NCI-H748 (cell line): ENCODE data around the gene ESR1.
"Not testable (repeated sequence)": the region's sequence is repeated elsewhere in the genome, so short reads cannot be mapped to it uniquely, and the experiment has no call there.

ENCODE experiments used
- DNase-seq: peaks from one replicate; lab custom pipeline; 2025; ENCODE audit not compliant: unreplicated experiment; lab: John Stamatoyannopoulos, UW

The ESR1 gene

DNA sequence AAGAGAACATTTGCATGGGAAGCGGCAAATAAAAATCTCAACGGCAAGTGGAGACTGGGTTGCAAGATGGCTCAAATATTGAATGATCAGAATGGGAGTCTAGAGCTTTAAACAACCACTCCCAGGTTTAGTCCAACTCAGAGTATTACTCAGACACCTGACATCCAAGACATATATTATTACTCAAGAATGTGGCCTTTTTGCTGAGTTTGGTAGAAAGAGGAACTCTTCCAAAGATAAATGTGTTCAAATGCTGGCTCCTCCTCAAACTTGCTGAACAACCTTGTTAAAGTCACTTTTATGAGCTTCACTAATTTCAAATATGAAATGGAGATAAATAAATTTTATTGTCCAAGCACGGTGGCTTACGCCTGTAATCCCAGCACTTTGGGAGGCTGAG lies 77.8 kb downstream of the ESR1 start:
- no peak for DNase-seq

GRCh38 chr6:151891524-151891923 lies 84.0 kb downstream of the ESR1 start:
- DNase-seq, result no peak

DNA sequence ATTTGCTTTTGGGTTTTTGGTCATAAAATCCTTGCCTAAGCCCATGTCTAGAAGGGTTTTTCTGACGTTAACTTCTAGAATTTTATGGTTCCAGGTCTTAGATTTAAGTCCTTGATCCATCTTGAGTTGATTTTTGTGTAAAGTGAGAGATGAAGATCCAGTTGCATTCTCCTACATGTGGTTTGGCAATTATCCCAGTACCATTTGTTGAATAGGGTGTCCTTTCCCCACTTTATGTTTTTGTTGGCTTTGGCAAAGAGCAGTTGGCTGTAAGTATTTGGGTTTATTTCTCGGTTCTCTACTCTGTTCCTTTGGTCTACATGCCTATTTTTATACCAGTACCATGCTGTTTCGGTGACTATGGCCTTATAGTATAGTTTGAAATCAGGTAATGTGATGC lies 86.9 kb downstream of the ESR1 start:
- DNase-seq, result not testable (repeated sequence)

DNA sequence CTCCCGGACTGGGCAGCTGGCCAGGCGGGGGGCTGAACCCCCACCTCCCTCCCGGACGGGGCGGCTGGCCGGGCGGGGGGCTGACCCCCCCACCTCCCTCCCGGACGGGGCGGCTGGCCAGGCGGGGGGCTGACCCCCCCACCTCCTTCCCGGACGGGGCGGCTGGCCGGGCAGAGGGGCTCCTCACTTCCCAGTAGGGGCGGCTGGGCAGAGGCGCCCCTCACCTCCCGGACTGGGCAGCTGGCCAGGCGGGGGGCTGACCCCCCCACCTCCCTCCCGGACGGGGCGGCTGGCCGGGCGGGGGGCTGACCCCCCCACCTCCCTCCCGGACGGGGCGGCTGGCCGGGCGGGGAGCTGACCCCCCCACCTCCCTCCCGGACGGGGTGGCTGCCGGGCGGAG lies 91.7 kb downstream of the ESR1 start:
- not testable (repeated sequence) for DNase-seq

DNA sequence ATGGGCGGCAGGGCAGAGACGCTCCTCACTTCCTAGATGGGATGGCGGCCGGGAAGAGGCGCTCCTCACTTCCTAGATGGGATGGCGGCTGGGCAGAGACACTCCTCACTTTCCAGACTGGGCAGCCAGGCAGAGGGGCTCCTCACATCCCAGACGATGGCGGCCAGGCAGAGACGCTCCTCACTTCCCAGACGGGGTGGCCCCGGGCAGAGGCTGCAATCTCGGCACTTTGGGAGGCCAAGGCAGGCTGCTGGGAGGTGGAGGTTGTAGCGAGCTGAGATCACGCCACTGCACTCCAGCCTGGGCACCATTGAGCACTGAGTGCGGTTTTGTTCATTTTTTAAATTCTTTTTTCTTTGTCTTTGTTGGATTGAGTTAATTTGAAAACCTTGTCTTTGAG lies 92.3 kb downstream of the ESR1 start:
- not testable (repeated sequence) for DNase-seq

DNA sequence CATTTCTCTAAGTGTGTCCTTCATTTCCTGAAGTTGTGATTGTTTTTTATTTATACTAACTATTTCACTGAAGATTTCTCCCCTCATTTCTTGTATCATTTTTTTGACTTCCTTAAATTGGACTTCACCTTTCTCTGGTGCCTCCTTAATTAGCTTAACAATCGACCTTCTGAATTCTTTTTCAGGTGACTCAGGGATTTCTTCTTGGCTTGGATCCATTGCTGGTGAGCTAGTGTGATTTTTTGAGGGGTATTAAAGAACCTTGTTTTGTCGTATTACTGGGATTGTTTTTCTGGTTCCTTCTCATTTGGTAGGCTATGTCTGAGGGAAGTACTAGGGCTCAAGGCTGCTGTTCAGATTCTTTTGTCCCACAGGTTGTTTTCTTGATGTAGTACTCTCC lies 92.8 kb downstream of the ESR1 start:
- DNase-seq, result no peak

DNA sequence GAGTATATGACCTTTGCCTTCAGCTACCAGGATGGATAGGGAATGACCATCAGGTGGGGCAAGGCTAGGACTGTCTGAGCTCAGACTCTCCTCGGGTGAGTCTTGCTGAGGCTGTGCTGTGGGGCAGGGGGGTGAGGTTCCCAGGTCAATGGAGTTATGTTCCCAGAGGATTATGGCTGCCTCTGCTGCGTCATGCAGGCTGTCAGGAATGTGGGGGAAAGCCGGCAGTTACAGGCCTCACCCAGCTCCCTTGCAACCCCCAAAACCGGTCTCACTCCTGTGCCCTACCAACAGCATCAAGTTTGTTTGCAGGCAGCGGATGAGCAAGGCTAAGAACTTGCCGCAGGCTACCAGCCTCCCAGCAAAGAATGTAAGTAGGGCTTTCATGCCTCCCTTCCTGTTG lies 93.5 kb downstream of the ESR1 start:
- DNase-seq, result no peak

DNA sequence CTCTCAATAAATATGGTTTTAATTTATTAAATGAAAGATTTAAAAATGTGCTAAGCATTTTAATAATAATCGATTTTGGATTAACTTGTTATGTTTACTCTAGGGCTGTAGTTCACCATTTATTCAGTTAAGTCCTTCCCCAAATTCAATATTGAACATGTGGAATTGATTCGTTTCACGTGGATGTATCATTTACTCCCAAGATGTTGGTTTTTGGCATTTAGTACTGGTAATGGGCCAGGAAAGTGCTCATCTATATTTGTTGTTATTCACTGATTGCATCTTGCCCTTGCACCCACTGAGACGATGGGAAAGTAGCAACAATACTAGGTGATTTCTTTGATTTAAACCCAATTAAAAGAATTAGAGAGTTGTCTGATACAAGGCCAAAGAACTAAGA lies 97.1 kb downstream of the ESR1 start:
- no peak for DNase-seq

DNA sequence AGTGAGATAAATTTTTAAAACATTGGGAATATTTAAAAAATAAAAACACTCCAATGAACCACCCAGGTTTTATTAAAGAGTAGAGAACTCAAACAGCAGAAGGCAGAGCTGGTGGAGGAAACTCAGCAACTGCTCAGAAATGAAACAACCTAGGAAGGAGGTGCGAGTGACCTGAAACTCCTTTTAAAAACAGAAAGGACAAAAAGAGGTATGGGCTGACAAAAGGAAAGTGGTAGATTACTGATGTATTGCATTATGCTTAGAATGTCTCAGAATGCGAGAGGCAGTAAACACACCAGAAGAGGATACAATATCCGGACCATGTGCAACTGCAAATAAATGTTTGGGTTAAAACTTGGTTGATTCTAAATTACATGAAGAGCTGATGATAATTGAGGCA lies 97.6 kb downstream of the ESR1 start:
- DNase-seq, result no peak

- no peak for DNase-seq
Measured at GRCh38 chr6:151905854-151906253, 98.4 kb downstream of the ESR1 start.

DNA sequence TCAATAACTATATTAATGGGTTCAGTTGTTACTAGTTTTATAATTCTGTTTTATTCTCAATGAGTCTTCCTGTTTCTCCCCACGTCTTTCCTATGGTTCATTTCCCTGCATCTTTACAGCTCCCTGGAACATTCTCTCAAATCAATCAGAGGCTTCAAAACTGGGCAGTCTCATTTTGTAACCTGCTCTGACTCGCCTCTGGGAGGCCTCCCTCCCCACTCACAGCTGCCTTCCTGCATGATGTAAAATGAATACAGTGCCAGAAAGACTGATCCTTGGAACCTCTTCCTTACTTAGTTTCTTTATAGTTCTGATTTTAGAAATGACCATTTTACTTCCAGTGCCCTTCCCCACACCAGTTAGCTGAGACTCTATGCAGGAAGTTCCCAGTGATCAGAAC lies 103.9 kb downstream of the ESR1 start:
- DNase-seq, result no peak

- DNase-seq, result no peak
Measured at GRCh38 chr6:151914484-151914883, 107.0 kb downstream of the ESR1 start.

DNA sequence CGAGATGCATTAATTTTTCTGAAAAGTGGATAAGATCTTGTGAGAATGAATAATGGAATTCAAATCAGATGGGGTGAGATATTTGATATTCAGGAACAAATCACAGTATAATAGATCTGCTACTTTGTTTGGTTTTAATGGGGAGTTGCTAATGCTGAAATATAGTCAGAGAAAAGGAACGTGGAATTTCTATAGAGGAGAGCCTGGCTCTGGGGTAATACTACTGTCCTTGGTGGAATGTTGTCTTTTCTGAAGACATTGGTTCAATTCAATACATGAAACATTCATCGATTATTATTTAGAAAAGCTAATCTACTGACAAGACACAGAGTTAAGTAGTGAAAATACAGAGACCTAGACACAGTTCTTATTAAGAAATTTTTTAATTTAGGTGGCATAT lies 108.6 kb downstream of the ESR1 start:
- DNase-seq, result no peak

DNA sequence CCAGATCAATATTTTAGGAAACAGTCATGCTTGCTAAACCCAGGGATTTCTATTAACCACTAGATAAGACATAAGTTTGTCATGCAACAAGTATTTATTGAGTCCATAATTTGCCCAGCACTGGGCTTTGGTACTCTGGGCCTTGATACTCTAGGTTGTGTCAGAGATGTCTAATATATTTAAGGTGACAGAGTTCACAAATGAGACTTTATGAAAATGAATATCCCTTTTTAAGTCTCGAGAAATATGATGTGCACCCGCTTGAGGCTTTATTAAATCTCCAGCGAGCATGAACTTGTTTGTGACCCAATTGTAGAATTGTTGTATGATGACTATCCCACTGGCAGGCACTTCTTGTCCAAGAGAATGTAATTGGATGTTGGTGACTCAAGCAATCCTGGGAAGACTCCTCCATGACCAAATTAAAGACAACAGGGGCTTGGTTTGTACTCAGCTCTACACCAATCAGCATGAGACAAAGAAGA lies 109.2 kb downstream of the ESR1 start:
- no peak for DNase-seq

DNA sequence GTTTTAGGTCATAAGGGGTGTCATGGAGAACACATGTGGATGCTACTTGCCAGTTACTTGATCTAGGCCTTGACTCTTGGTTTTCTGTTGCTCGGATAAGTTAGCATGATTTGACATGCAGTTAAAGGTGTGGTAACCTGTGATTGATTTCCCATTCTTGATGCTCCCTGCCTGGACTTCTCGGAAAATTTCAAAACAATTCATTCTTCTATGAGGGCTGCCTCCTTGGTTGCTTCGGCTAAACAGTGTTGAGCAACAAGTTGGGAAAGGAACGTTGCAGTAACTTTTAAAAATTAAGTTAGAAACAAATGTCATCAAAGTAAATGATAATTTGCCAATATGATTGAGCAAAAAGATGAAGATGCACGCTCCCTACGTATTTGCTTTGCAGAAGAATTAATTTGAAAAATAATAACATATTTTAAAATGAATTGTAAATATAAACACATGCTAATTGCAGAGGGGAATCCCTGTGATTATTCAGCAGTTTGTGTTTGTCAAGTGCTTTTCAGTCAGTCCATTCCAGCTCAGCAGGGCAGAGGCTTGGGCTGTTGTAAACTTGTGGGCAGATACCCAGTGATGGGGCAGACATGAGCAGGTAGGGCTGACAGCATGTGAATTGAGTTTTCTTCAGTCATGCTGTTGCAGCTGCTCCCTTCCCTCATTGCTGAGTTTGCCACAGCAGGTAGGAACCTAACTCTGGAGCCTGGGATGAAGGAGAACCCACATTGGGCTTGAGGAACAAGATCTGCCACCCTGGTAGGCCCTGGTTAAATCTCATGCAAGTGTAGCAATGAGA lies 110.2 kb downstream of the ESR1 start:
- DNase-seq, result no peak

GRCh38 chr6:151940307-151940706 lies 132.8 kb downstream of the ESR1 start:
- no peak for DNase-seq

DNA sequence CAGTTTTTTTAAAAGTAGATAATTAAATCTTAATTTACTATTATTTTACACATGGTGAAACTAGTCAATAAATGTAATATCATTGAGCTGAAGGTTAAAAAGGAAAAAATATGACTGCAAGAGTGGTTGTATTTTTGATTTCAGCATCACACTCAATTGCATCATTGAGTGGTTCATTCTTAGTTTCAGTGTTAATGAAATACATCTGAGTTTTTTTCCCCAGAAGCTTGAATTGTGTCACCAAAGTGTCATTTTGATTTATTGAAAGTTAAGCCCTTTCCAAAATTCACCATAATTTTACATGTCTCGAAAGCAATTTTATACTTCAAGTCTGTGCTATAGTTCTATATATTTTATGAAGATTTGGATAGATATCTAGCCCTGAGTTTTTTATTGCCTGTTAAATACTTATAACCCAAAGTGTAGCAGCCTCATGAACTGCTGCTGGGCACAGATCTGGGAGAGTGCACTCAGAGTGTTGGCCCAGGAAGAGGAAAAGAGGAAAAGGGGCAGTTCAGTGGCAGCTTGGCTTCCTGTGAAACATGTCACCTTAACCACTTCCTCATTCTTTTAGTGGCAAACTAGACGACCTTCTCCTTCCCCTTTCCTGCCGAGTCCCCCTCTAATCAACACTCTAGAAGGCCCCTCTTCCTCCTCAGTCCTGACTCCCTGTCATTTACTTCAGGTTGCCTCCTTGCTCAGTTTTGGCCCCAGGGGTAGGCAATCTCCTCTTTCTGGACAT lies 140.7 kb downstream of the ESR1 start:
- no peak for DNase-seq

DNA sequence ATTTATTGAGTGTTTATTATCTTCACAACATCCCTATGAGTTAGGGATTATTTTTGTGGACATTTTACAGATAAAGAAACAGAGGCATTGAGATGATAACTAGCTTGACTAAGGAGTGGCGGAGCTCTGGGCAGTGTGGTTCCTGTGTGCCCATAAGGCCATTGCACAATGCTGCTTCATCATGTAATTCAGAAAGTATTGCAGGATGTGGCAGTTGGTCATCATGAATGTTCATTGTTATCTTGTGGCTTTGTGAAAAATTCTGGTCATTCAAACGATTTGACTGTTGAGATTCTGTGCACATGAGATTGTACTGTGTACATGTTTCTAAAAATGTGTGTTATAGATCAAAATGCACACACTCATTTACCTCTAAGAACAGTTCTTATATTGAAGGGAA lies 150.8 kb downstream of the ESR1 start:
- no peak for DNase-seq

GRCh38 chr6:151959086-151959485 lies 151.6 kb downstream of the ESR1 start:
- no peak for DNase-seq

DNA sequence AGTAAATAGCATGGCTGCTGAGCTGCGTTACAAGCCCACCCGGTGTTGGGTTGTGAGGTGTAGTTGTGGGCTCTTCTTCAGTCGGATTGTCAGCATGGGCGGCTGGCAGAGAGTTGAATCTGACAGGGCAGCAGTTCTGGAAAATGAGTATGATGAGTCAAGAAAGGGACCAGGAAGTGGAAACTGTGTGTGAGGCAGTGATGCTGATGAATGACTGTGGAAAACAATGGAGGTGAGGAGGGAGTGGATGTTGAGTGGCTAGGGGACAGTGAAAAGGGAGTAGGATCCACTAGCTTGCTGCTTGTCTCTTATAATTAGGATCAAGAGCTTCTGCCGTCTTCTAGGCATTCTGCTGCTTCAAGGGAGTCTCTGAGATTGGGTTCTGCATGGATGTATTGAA lies 154.3 kb downstream of the ESR1 start:
- DNase-seq, result no peak

DNA sequence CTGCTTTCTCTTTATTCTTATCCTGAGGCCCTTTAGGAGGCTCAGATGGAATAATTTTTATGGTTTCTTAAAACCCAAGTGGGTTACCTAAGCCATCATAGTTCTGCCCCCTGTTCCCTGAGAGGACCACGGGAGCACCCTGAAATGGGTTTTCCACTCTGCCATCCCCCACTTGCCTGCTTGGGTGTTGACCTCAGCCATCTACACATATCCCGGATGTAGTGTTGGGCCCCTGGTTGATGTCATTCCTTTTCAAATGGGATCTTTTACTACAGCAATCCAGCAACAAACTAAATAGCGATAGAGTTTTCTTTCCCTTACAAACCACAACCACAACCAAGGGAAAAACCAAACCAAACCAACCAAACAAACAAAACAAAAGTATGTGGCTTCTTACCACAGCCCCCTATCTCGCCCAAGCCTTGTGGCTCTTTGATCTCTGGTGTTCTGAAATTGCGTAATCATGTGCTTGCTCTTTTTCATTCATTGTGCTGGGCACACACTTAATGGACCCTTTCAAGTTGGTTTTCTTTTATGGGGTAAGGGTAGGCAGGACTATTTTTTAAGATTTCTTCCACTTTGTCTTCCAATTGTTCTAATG lies 154.9 kb downstream of the ESR1 start:
- DNase-seq, result no peak

DNA sequence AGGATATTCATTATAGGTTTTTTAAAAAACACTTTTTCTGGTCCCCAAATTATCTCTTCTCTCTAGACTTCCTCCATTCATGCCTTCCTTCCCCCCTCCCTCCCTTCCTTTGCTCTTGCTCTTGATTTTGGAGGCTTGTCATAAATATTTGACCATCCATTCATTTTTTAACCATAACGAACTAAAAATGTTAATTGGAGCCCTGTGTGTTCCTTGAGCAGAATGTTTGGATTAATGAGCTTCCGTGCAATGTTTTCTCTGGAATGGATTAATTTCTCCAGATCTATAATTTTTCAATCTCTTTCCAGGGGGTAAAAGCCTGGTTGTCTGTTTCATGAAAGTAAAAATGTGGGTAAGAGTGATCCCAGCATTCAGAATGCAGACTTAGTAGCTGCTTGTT lies 155.5 kb downstream of the ESR1 start:
- DNase-seq, result no peak
